Measurements from ENCODE around the gene ZC3H8.

DNA sequence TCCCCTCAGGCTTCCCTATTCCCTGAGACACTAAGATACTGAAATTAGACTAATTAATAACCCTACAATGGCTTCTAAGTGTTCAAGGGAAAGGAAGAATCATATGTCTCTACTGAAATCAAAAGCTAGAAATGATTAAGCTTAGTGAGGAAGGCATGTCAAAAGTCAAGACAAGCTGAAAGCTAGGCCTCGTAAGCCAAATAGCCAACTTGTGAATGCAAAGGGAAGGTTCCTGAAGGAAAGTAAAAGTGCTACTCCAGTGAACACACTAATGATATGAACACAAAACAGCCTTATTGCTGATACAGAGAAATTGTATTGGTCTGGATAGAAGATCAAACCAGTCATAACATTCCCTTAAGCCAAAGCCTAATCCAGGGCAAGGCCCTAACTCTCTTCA is 10.0 kb downstream of the ZC3H8 start:
- TF ChIP-seq, protein P1, sequence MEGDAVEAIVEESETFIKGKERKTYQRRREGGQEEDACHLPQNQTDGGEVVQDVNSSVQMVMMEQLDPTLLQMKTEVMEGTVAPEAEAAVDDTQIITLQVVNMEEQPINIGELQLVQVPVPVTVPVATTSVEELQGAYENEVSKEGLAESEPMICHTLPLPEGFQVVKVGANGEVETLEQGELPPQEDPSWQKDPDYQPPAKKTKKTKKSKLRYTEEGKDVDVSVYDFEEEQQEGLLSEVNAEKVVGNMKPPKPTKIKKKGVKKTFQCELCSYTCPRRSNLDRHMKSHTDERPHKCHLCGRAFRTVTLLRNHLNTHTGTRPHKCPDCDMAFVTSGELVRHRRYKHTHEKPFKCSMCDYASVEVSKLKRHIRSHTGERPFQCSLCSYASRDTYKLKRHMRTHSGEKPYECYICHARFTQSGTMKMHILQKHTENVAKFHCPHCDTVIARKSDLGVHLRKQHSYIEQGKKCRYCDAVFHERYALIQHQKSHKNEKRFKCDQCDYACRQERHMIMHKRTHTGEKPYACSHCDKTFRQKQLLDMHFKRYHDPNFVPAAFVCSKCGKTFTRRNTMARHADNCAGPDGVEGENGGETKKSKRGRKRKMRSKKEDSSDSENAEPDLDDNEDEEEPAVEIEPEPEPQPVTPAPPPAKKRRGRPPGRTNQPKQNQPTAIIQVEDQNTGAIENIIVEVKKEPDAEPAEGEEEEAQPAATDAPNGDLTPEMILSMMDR (IDR thresholded peaks at IDR 0.05), result no peak
- TF ChIP-seq POLR2AphosphoS5 (IDR thresholded peaks at IDR 0.05) (no peak), POLR2A (IDR thresholded peaks at IDR 0.05) (no peak), EP300 (IDR thresholded peaks at IDR 0.05) (no peak)

All from stomach (tissue), 4 donors.